Stimulated activated CD4-positive, alpha-beta T cell treated with anti-CD3 and anti-CD28 coated beads, Interleukin-4, amount 100 ng/mL, for 48 hours (primary cell): ENCODE data around the gene MSH5.

ENCODE experiments used
- DNase-seq, 2 donors: peaks; one replicate each; pipeline ENCODE4 v3.0.0-alpha.2; 2020; ENCODE audit warnings: low read depth in 2 of 2

MSH5 gene

DNA sequence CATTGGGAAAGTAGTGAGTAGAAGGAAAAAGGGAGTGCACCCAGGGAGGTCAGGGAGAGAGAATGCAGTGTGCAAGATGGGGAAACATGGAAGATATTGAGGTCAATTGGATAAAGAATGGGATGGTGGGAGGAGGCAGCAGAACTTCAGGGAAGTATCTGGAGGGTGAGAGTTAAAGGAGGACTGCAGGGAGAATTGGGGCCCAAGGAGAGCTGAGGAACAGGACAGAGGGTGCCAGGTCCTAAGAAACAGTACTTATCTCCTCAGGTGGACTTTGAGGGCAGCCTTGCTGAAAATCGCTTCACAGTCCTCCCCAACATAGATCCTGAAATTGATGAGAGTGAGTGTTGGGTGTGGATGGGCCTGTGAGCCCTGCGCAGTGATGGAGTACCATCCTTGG lies 18.5 kb downstream of the MSH5 start:
- no peak for DNase-seq

DNA sequence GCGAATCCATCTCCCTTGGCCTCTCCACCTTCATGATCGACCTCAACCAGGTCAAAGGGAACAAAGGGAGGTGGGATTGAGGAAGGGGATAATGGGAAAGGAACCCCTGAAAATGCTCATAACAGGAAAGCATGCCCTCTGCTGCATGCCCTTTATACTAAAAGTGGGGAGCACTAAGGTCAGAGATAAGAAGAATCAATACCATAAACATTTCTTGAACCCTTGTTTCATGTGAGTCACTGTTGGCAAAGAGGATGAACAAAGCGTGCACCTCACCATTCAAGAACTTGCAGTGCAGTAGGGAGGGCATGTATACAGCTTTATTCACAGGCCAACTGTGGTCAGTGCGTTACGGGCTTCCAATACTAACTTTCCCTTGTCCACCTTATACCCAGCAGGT lies 21.0 kb downstream of the MSH5 start:
- no peak for DNase-seq

DNA sequence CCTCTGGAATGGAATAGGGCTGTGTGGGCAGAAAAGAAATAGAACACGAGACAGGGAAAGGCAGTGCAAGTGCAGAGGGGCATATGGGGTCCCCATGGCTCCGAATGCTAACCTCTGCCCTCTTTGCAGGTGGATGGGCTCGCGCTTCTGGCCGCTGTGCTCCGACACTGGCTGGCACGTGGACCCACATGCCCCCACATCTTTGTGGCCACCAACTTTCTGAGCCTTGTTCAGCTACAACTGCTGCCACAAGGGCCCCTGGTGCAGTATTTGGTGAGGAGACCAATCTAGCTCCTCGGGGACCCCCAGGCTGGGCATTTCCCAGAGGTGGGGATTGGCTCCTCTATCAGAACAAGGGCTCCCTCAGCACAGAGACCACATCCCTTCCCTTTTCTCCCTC lies 21.5 kb downstream of the MSH5 start:
- DNase-seq: no peak

DNA sequence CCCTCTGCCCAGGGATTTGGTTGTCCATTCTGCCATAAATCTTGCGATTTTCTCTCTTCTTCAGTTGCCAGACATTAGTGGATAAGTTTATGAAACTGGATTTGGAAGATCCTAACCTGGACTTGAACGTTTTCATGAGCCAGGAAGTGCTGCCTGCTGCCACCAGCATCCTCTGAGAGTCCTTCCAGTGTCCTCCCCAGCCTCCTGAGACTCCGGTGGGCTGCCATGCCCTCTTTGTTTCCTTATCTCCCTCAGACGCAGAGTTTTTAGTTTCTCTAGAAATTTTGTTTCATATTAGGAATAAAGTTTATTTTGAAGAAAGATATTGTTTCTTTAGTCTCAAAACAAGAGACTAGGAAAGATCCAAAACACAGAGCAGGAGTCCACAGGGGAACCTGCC lies 22.6 kb downstream of the MSH5 start, which contains the start of gene SAPCD1:
Gene SAPCD1 (plus strand): TSS at position 301 of the 400 bp plus-strand sequence. CDS start 399 bp downstream, outside the sequence.
- DNase-seq: no peak

DNA sequence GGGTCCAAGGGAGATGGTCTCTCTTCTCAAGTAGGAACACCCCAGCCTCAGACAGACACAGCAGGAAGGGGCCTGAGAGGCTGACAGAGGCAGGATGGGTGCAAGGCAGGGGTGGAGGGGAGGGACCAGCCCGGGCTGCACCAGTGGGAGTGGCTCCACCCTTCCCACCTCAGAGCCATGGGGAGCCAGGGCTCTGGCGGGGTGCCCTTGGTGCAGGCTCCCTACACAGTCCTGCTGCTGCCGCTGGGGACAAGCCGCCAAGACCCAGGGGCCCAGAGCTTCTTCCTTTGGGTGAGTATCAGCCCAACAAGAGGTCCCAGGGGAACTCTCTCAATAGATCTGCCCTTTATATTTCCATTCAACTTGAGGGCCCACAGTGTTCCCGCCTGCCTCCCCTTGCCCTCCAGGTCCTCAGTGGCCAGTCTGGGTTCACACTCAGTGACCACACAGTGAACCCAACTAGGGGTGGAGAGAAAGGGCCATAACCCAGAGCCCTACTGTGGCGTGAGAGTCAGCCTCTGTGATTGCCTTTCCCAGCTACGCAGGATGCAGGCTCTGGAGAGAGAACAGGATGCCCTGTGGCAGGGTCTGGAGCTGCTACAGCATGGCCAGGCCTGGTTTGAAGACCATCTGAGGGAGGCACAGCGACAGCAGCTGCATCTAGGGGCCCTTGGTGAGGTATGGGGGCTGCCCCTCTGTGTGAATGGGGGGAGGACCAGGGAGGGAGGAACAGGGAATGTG lies 23.2 kb downstream of the MSH5 start:
- no peak for DNase-seq

DNA sequence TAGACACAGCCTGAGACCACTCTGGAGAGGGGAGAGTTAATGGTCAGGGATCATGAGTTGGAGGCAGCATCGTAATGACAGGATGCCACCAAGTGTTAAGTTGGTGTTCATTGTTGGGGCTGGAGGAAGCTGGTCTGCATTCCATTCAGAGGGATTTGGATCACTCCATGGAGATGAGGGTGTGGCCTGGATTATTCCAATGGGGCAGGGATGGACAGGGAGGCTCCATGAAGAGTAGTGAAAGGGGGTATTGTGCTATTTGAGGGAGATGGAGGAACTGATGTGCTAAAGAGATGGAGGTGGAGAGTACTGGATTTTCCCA lies 23.8 kb downstream of the MSH5 start:
- DNase-seq: no peak

DNA sequence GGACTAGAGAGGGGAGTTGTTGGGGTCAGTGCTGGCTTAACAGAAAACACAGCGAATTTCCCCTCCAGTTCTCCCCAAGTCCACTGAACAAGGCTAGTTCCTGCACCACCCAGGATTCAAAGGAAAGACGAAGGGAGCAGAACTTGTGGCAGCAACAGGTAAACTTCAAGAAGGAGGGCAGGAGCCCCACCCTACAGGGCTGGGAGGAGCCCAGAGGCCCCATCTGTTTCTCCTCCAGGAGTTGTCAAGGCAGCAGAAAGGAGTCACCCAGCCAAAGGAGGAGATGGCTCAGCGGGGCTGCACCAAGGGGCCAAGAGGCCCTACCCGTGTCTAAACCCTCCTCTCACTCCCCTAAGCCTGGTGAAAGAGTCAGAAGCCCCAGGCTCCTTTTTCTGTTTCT lies 24.4 kb downstream of the MSH5 start:
- DNase-seq: no peak

DNA sequence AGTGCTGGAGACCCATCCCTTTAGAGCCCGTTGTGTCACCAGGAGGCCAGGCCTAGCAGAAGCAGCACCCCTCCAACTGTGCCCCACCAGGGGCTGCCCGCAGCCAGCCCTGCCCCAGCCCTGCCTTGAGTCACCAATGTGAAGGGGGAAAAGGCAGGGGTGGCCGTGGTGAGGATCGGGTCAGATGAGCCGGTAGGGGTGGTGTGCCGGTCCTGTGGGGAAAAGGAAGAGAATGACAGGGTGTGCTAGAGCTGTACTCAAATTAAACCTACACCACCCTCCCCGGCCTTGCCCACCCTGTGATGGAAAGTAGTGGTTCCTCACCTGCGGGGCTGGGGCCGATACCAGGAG lies 25.7 kb downstream of the MSH5 start:
- no peak for DNase-seq

DNA sequence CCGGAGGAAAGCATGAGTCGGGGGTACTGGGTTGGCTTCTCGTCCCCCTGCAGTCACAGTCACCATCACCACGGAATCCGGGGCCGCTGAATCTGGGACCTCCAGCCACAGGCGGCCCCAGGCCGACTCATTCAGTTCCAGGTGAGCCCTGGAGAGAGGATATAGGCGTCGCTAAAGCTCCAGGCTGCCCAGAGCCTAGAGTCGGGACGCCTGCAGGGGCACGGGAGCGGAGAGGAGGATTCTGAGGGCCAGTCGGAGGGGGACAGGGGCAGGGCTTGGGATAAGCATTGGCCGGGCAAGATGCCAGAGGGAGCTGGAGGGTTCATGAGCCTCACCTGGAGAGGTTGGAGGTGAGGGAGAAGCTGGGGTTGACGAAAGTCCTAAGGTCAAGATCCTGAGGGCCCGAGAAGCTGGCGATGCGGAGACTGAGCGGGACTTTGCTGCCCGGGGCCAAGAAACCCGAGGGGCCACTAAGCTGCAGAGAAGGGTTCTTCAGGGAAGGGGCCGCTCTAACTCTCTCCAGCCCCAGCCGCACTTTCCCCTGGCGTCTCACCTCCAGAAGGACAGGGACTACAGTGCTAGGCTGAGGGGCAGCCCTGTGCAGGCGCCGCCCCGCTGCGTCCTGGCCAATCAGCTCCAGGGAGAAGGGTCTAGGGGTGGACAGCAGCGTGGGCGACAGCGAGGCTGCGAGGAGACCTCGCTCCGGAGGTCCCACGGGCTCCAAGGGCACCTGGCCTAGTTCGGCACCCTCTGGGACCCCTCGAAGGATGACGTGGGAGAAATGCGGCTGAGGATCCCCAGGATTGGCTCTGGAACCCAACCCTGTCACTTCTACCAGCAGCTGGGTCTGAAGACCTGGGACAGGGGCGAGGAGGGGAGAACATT lies 26.3 kb downstream of the MSH5 start:
- DNase-seq: no peak

DNA sequence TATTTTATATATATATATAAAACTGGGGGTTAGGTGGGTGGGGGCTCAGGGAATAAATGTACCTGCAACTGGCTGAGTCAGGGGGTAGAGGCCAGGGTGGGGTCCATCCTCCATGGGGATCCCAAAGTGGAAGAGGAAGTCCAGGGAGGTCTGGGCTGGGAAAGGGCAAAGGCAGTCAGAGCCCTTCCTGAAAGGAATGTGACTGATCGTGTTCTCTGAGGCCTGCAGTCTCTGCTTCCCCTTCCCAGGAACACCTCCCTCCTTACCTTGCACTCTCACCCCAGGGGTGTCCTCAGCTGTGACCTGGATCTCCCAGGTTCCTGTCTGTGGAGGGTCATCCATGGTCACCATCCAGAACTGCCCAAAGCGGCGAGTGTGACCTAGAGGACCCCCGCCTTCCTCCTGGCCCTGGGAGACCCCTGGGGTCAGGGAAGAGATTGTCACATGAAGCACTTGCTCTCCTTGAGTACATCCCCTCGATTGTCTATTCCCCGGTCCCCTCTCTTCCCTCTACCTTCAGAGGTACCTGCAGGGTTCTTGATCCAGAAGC lies 27.4 kb downstream of the MSH5 start:
- no peak for DNase-seq

DNA sequence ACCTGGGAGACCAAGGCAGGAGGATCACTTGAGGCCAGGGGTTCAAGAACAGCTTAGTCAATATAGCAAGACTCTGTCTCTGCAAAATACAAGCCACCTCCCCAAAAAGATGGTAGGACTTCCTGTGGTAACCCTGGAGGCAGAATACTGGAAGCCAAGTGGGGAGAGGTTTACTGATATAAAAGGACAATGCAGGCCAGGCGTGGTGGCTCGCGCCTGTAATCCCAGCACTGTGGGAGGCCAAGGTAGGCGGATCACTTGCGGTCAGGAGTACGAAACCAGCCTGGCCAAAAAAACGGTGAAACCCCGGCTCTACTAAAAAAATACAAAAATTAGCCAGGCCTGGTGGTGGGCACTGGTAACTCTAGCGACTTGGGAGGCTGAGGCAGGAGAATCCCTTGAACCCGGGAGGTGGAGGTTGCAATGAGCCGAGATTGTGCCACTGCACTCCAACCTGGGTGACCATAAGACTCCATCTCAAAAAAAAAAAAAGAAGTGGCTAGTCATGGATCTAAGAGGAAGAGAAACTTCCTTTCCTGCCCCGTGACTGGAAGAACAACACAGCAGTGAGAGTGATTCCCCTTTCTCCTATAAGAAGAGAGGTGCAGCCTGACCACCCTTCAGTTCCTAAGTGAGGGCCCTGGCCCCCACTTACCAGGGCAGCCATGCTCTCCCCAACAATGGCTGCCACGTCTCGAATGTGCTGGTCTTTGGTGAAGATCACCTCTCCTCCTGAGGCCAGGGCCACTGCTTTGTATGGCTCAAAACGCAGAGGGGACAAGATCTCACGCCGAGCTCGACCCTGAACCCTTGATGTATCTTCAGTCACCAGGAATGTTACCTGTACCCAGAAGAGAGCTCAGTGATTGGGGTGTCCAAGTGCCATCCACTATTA lies 28.8 kb downstream of the MSH5 start:
- no peak for DNase-seq

DNA sequence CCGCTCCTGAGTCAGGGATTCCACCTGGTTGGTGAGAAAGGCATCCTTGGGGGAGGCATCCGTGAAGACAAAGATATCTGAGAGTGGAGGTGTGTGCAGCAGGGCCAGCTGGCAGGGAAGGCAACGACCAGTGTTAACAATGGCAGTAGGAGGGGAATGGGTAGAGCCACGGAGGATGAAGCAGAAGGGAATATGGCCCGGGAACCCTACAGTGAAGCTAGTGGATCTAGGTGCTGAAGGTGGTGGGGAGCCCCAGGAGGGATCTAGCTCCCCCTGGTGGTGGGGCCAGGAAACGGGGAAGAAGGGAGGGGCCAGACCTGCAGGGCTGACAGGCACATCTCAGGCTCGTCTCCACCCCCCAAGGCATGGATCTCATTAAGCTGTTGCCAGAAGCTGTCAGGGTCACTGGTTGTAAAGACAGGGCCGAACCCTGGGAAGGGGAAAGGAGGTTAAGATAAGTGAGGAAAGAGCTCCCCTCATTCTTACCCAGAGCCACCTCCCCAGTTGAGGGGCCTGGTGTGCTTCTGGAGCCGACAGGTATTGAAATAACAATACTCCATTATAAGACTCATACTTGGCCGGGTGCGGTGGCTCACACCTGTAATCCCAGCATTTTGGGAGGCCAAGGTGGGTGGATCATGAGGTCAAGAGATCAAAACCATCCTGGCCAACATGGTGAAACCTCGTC lies 30.0 kb downstream of the MSH5 start:
- DNase-seq: peak; percentile 75 to 83

DNA sequence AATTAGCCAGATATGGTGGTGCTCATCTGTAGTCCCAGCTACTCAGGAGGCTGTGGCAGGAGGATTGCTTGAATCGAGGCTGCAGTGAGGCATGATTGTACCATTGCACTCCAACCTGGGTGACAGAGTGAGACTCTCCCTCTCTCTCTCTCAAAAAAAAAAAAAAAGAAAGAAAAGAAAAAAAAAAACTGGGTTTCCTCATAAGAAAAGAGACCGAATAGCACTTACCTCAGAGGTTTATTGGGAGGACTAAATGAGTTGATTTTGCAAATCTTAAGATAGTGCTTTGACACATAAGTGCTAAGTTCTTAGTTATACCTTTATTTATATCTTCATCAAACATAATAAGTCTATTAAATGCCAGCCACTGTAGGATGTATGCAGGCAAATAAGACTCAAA lies 31.1 kb downstream of the MSH5 start:
- no peak for DNase-seq

DNA sequence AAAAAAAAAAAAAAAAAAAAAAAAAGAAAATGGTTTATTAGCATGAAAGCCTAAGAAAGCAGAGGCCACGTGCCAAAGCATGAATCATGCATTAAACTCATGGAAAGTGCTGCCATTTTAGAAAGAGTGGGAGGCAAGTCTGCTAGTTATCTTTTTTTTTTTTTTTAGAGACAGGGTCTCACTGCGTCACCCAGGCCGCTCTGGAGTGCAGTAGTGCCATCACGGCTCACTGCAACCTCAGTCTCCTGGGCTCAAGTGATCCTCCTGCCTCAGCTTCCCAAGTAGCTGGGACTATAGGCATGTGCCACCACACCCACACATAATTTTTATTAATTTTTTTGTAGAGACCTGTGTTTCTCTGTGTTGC lies 32.2 kb downstream of the MSH5 start:
- DNase-seq: no peak

DNA sequence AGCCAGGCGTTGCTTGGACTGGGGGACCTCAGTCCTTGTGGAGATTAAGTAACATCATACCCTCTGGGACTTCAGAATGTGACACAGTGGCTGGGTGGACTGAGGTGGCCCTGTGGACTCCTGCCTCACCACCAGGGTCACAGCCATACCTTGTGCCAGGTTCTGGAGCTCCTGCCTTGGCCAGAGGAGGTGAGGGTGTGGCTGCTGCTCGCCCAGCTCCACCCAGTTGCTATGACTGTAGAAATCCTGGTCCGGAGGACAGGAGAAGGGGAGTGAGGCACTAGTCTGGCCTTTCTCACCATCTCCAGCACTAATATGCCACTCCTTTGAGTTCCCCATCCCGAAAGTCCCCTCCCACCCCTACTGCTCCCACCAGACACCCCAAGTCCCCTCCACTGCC lies 35.4 kb downstream of the MSH5 start:
- no peak for DNase-seq

DNA sequence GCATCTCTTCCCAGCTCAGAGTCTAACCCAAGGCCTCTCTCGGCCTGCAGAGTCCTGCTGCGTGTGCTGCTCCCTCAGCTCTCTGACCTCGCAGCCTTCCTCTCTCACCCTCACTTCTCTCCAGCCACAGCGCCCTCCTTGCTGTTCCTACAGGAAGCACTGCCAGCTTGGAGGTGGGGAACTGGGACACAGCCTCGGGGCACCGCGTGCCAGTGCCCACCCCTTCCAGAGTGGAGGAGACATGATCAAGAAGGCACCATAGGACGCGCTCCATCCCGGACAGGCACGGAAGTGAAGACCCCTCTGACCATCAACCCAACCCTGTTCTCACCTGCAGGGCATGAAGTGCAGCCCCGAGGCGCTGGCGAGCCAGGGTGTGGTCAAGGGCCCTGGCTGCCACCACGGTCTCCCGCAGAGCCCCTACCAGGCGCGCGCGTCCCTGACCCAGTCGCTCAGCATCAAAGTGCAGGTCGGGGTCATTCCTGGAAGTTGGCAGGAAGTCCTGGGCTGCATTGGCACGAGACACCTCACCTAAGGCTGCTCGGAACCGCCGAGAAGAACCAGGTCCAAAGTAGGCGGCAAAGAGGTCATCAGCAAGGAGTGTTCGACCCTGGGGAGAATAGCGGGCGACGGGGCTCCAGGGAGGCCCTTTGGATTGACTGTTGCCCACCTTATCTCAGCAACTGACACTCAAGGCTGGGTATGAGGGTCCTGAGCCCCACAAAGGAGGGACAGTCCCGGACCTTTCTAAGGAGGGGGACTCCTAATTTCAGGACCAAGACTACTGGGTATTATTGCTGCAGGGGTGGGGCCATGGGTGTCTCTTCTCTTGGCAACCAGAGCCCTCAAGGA lies 36.1 kb downstream of the MSH5 start:
- DNase-seq: no peak

DNA sequence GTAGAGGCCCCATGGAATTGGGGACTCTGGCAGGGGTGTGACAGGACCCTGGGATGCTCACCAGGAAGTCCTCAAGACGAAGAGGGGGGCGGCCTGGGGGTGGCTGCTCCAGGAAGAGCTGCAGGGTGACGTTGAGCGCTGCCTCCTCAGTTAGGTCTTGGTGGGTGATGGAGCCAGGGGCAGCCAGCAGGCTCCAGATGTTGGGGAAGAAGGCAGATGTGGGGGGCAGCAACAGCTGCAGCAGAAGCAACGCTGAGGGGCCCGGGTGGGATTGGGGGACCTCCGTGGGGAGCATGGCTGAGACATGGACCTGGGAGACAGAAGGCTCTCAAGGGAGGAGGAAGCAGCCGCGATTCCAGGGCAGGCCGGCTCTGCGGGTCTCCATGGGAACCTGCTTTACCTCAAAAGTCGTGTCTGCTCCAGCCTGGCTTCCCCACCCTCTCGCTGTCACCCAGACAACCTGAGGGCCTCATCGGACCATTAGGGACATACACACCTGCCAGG lies 36.7 kb downstream of the MSH5 start:
- no peak for DNase-seq

DNA sequence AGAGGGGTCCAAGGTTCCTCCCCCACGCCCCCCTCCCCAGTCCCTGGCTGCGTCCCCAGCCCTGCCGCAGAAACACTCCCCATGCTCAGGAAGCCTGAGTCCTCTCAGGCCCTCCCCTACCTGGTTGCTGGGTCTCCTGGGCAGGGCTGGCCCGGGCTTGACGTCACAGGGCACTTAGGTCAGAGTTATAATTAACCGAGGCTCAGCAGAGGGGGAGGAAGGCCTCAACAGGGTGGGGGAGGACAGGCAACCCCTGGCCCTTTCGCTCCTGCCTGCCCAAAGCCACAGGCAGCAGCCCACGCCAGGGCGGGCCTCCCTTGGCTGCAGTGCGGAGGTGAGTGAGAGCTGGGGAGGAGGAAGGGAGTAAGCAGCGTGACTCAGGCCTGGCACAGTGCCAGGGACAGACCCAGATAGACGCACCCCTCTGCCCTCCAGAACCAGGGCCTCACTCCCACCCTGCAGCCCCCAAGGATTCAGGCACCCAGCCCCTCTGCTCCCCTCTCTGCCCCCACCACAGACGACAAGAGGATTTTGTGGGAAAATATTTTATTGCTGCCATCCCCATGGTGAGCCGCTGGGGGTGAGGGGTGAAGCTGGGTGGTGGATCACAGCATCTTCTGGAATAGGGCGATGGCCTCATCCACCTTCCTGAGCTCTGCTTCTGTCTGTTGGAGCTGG lies 37.3 kb downstream of the MSH5 start, which contains the start of gene VWA7:
Gene VWA7 (minus strand): TSS at position 340 of the 678 bp plus-strand sequence. CDS start 549 bp downstream, outside the sequence.
- DNase-seq: peak; percentile 63 to 69

DNA sequence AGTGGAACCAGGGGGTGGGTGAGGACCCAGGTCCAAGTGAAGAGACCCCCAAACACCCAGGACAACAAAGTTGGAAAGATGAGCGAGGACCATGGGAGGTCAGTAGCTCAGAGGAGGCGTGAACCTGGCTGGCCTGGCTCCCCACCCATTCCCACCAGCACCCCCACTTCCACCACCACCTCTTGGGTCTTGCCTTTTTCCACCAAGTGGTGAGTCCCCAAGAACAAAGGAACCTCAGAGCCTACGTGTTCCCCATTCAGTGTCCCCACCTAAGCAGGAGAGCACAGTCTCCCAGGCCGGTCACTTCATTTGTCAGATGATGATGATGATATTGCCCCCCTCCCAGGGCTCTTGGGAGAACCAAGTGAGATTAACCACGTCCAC lies 37.9 kb downstream of the MSH5 start:
- no peak for DNase-seq

DNA sequence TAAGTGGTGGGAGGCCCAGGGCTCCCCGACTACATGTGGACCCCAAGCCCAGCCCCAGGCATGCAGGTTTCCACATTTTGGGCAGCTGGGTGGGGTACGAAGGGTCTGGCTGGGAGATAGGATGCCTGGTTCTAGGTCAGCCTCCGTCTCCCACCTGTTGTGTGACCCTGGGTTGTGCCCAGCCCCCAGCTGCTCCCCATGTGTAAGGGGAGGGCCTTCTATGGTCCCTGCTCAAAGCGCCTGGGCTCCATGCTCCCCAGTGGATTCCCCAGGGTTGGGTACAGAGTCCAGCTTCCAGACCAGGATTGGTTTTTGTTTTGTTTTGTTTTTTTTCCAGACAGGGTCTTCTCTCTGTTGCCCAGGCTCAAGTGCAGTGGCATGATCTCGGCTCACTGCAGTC lies 38.4 kb downstream of the MSH5 start:
- DNase-seq: no peak
